GM12874 (cell line): ENCODE measurements around the gene PFKP.

Experiments
- CTCF ChIP-seq: IDR thresholded peaks from 2 replicates; pipeline ENCODE4 v1.5.1; 2011; ENCODE audit warnings: low read depth, mild to moderate bottlenecking, control low read depth, low read length, moderate library complexity; ENCODE audit not compliant: insufficient read depth

PFKP gene

GRCh38 chr10:3103646-3104045 lies 36.3 kb downstream of the PFKP start:
- TF ChIP-seq CTCF: no peak

GRCh38 chr10:3104251-3104918 lies 37.0 kb downstream of the PFKP start:
- TF ChIP-seq CTCF: no peak

GRCh38 chr10:3105166-3105565 lies 37.8 kb downstream of the PFKP start:
- TF ChIP-seq CTCF: no peak

GRCh38 chr10:3105905-3106304 lies 38.6 kb downstream of the PFKP start:
- no peak for TF ChIP-seq CTCF

DNA sequence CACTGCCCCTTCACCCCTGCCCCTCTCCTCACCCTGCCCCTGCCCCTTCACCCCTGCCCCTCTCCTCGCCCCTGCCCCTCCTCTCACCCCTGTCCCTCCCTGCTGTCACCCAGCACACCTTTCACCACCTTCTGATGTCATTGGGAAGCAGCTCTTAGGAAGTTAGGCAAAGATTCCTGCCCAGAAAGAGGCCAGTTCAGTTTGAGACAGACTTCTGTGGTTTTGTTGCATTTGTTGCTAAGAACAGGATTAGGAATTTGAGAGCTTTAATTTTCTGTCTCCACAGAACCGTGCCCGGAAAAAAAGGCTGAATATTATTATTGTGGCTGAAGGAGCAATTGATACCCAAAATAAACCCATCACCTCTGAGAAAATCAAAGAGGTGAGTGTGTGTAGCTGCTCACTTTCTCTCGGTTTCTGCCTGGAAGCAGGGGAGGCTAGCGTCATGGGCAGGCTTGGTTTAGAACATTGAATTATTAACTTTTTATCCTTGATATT lies 39.6 kb downstream of the PFKP start:
- no peak for TF ChIP-seq CTCF

DNA sequence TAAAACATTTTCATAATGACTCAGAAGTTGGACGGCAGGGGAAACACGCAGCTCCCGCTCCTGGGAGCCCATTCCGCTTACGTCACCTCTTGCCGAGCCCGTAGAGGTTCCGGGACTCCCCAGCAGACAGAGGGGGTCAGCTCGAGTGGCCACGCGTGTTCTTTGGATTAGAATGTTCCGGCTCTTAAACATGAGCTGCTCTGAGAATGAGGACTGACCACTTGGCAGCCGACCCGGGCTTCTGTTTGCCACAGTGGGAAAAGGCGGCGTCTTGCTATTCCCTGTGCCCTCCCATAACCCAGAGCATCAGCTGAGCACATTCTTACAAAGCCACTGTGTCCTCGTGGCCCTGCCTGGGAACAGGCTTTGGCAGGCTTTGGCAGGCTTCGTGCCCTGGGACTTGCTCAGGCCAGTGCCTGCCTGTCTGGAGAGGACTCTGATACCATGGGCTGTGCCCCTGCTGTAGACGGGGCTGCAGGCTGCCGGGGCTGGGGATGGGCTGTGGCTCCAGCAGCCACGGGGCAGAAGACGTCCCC lies 40.1 kb downstream of the PFKP start:
- TF ChIP-seq CTCF: no peak

GRCh38 chr10:3108033-3108432 lies 40.7 kb downstream of the PFKP start:
- no peak for TF ChIP-seq CTCF
